Measurements from ENCODE around the gene PRDM16.

GRCh38 chr1:3469849-3470649 is 401.0 kb downstream of the PRDM16 start:
- TF ChIP-seq CTCF (conservative IDR thresholded peaks at IDR 0.05; ENCODE audit: low read depth in 2 of 2) (no peak), EZH2 (IDR thresholded peaks at IDR 0.05; ENCODE audit: low read depth, unreplicated experiment) (no peak), CREB1 (CRISPR knock-in tag; IDR thresholded peaks at IDR 0.05; ENCODE audit: low read depth) (no peak)

Measured in GM23338 (cell line).